Measurements from ENCODE around the gene FMN2. TPM values are rescaled to one million over a fixed set of nuclear protein-coding genes. Genes with fewer than 3 reads are reported as not detected.

Gene FMN2
- polyA plus RNA-seq, 3 donors = not detected

DNA sequence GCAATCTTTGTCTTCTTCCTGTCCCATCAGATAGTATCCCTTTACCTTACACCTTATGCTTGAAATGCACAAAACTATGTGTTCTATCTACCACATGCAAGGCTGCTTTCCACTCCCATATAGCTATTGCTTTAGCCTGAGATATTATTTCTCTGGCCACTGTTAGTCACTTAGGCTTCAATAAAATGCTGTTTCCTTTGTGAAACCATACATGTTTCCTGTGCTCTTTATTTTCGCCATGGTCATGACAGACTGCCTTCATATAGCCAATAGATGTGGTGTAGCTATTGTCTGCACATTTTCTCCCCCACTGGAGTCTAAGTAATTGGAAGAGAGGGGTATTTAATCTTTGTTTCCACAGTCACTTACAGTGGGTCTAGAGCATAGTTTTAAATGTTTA, 411.9 kb downstream of the FMN2 start:
- H3K9ac ChIP-seq (ENCODE audit: insufficient read depth, low read length, poor library complexity, severe bottlenecking) = no peak overlapping the region
- TF ChIP-seq, protein P1, sequence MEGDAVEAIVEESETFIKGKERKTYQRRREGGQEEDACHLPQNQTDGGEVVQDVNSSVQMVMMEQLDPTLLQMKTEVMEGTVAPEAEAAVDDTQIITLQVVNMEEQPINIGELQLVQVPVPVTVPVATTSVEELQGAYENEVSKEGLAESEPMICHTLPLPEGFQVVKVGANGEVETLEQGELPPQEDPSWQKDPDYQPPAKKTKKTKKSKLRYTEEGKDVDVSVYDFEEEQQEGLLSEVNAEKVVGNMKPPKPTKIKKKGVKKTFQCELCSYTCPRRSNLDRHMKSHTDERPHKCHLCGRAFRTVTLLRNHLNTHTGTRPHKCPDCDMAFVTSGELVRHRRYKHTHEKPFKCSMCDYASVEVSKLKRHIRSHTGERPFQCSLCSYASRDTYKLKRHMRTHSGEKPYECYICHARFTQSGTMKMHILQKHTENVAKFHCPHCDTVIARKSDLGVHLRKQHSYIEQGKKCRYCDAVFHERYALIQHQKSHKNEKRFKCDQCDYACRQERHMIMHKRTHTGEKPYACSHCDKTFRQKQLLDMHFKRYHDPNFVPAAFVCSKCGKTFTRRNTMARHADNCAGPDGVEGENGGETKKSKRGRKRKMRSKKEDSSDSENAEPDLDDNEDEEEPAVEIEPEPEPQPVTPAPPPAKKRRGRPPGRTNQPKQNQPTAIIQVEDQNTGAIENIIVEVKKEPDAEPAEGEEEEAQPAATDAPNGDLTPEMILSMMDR (IDR thresholded peaks at IDR 0.05) = no peak
- H4K20me1 ChIP-seq (ENCODE audit: insufficient read depth, low read length) = no peaks in the 10 kb centered on the region
- H3K4me1 Mint-ChIP-seq = no peaks in the 10 kb centered on the region
- H3K36me3 Mint-ChIP-seq = no peaks in the 10 kb centered on the region
- no peaks in the 10 kb centered on the region for H3K27me3 Mint-ChIP-seq (ENCODE audit: low read depth in 3 of 3)
- no peaks in the 10 kb centered on the region for H3K79me2 ChIP-seq (ENCODE audit: insufficient read depth, low read length)
- H2AFZ ChIP-seq (ENCODE audit: insufficient read depth, low read depth, low read length, poor library complexity, severe bottlenecking) = no peak overlapping the region
- peaks cover 0 to 19% (median 2%) of the 10 kb centered on the region in 7 donors for H3K9me3 Mint-ChIP-seq
- no peaks in the 10 kb centered on the region for H3K27me3 ChIP-seq (ENCODE audit: control insufficient read depth in 2 of 2, insufficient read depth in 2 of 2, low read length in 2 of 2)
- no peak overlapping the region for H3K4me3 ChIP-seq (replicated peaks in 1 of 3; ENCODE audit: low read depth in 2 of 3, low read length in 3 of 3)
- DNase-seq = no peak
- no peak overlapping the region for H3K4me3 Mint-ChIP-seq
- no peak overlapping the region for H3K4me2 ChIP-seq (replicated peaks; ENCODE audit: extremely low read depth, low read length, poor library complexity, severe bottlenecking)
- no peaks in the 10 kb centered on the region for H3K4me1 ChIP-seq (ENCODE audit: control insufficient read depth in 1 of 2, insufficient read depth in 2 of 2, low read length in 2 of 2)
- H3K27ac Mint-ChIP-seq = no peak overlapping the region
- peaks cover 0 to 5% of the 10 kb centered on the region in 2 donors for H3K9me3 ChIP-seq (replicated peaks in 1 of 2; ENCODE audit: control insufficient read depth in 1 of 2, insufficient read depth in 1 of 2, low read length in 2 of 2)
- intact Hi-C loops (cut with micrococcal nuclease) = no loop called here
- no CpG with 5 or more reads among the region's 1 CpG for WGBS (ENCODE audit: insufficient coverage)
- no peak overlapping the region for H3K27ac ChIP-seq (ENCODE audit: low read depth in 1 of 2, low read length in 2 of 2)
- no peaks in the 10 kb centered on the region for H3K36me3 ChIP-seq (replicated peaks in 1 of 2; ENCODE audit: control insufficient read depth in 1 of 2, insufficient read depth in 2 of 2, low read length in 2 of 2)

DNA sequence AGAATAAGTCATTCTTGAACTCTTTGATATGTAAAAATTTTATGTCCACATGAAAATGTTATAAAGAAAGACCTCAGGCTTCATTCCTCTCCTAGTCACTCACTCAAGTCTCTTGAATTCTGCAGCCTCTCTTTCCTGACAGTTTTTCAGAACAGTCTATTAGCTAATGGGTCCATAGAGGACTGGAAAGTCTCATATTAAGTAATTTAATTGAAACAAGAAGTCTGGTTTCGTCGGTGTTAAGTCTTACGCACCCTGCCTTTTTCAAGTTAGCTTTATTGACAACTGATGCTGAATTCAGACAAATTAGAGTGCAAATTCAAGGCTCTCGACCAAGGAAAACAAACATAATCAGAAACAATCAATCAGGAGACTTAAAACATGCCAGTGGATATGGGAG, 414.5 kb downstream of the FMN2 start:
- no peaks in the 10 kb centered on the region for H3K36me3 Mint-ChIP-seq
- no peak overlapping the region for H3K4me3 Mint-ChIP-seq
- no CpG with 5 or more reads among the region's 4 CpGs for WGBS (ENCODE audit: insufficient coverage)
- Histone ChIP-seq H2AFZ (ENCODE audit: insufficient read depth, low read depth, low read length, poor library complexity, severe bottlenecking) (no peak overlapping the region), H3K4me2 (replicated peaks; ENCODE audit: extremely low read depth, low read length, poor library complexity, severe bottlenecking) (no peak overlapping the region), H3K9ac (ENCODE audit: insufficient read depth, low read length, poor library complexity, severe bottlenecking) (no peak overlapping the region), H3K36me3 (replicated peaks in 1 of 2; ENCODE audit: control insufficient read depth in 1 of 2, insufficient read depth in 2 of 2, low read length in 2 of 2) (no peaks in the 10 kb centered on the region), H4K20me1 (ENCODE audit: insufficient read depth, low read length) (no peaks in the 10 kb centered on the region), H3K79me2 (ENCODE audit: insufficient read depth, low read length) (no peaks in the 10 kb centered on the region), H3K27me3 (ENCODE audit: control insufficient read depth in 2 of 2, insufficient read depth in 2 of 2, low read length in 2 of 2) (no peaks in the 10 kb centered on the region), H3K27ac (ENCODE audit: low read depth in 1 of 2, low read length in 2 of 2) (no peak overlapping the region), H3K4me1 (ENCODE audit: control insufficient read depth in 1 of 2, insufficient read depth in 2 of 2, low read length in 2 of 2) (no peaks in the 10 kb centered on the region), H3K4me3 (replicated peaks in 1 of 3; ENCODE audit: low read depth in 2 of 3, low read length in 3 of 3) (no peak overlapping the region), H3K9me3 (replicated peaks in 1 of 2; ENCODE audit: control insufficient read depth in 1 of 2, insufficient read depth in 1 of 2, low read length in 2 of 2) (no peaks in the 10 kb centered on the region)
- TF ChIP-seq, protein P1 (IDR thresholded peaks at IDR 0.05) = no peak
- DNase-seq = no peak
- no peaks in the 10 kb centered on the region for H3K4me1 Mint-ChIP-seq
- no peak overlapping the region for H3K27ac Mint-ChIP-seq
- intact Hi-C loops (cut with micrococcal nuclease) = no loop called here
- H3K9me3 Mint-ChIP-seq = peaks cover 0 to 15% (median 4%) of the 10 kb centered on the region in 7 donors
- H3K27me3 Mint-ChIP-seq (ENCODE audit: low read depth in 3 of 3) = no peaks in the 10 kb centered on the region
